Breast epithelium (tissue), 4 donors: ENCODE data around the gene CSK. TPM values are rescaled to one million over a fixed set of nuclear protein-coding genes. Genes with fewer than 3 reads are reported as not detected.

Experiments used
- DNase-seq, 2 donors: peaks; one replicate each; pipeline ENCODE4 v3.0.0-alpha.2; 2019; ENCODE audit warnings: low spot score in 2 of 2
- H3K27ac ChIP-seq, 2 donors: fragments of 200-600 bp; sonication (generic) in 1 of 2; one replicate each; pipeline ENCODE4 v1.5.1; 2016 to 2019; ENCODE audit warnings: mild to moderate bottlenecking in 1 of 2
- H3K27me3 ChIP-seq, 2 donors: fragments of 200-600 bp; sonication (generic) in 1 of 2; one replicate each; pipeline versions ENCODE4 v1.5.1 to v1.6.0; 2017 to 2019; ENCODE audit warnings: control low read depth in 1 of 2, mild to moderate bottlenecking in 1 of 2
- H3K36me3 ChIP-seq: fragments of 200-600 bp; one replicate; pipeline ENCODE4 v1.5.1; 2019
- H3K4me1 ChIP-seq, 2 donors: fragments of 200-600 bp; sonication (generic); one replicate each; pipeline ENCODE4 v1.5.1; 2016 to 2019; ENCODE audit warnings: control low read depth in 1 of 2
- H3K4me3 ChIP-seq, 3 donors: fragments of 200-600 bp; sonication (generic); 1 replicate in 2 of 3; 2 replicates in 1 of 3; pipeline ENCODE4 v1.5.1; 2016 to 2019; ENCODE audit warnings: mild to moderate bottlenecking in 3 of 3, moderate library complexity in 2 of 3
- H3K9me3 ChIP-seq, 2 donors: fragments of 200-600 bp; sonication (generic) in 1 of 2; one replicate each; pipeline ENCODE4 v1.5.1; 2016 to 2019; ENCODE audit warnings: control low read depth in 1 of 2
- POLR2A ChIP-seq: fragments of 450-650 bp; IDR thresholded peaks from one replicate; pipeline ENCODE4 v1.6.1; 2016; ENCODE audit warnings: antibody characterized with exemption, mild to moderate bottlenecking, moderate library complexity
- POLR2AphosphoS5 ChIP-seq, 3 donors: sonication (generic); formaldehyde crosslinking; IDR thresholded peaks; one replicate each; pipeline ENCODE4 v1.6.1; 2017; ENCODE audit warnings: antibody characterized with exemption in 3 of 3
- intact Hi-C: fragments of 100-400 bp; cut with DNase I; formaldehyde crosslinking; loops from one replicate; pipeline ENCODE4 v1.15.1; 2023; ENCODE audit warnings: low total_unique reads
- total RNA-seq, 3 donors: library from RNA; depleted of rRNA; stranded (reverse); fragments of >200 nt; gene quantifications; one replicate each; pipeline ENCODE4 v1.1.0, GENCODE V29; 2016
- TF ChIP-seq, protein P1 (sequence below), 3 donors: fragments of 450-650 bp; IDR thresholded peaks; one replicate each; pipeline ENCODE4 v1.5.1; 2016 to 2017; ENCODE audit warnings: antibody characterized with exemption in 3 of 3, mild to moderate bottlenecking in 3 of 3, moderate library complexity in 3 of 3

Gene CSK
- total RNA-seq, 3 donors from 2014 or later, result 18.7 to 26.2 (median 18.7) TPM

DNA sequence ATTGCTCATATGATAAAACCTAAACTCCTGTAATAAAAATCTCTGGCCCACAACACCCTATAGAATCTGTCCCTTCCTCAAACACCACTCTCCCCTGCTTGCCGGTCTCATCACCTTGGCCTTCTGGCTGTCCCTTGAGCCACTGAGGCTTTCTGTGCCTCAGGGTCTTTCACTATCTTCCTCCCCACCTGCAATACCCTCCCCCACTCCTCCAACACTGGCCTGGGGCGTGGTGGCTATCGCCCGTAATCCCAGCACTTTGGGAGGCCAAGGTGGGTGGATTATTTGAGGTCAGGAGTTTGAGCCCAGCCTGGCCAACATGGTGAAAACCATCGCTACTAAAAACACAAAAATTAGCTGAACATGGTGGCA is 3.3 kb upstream of the CSK start:
- no peak overlapping the region for H3K27ac ChIP-seq
- TF ChIP-seq, protein P1, sequence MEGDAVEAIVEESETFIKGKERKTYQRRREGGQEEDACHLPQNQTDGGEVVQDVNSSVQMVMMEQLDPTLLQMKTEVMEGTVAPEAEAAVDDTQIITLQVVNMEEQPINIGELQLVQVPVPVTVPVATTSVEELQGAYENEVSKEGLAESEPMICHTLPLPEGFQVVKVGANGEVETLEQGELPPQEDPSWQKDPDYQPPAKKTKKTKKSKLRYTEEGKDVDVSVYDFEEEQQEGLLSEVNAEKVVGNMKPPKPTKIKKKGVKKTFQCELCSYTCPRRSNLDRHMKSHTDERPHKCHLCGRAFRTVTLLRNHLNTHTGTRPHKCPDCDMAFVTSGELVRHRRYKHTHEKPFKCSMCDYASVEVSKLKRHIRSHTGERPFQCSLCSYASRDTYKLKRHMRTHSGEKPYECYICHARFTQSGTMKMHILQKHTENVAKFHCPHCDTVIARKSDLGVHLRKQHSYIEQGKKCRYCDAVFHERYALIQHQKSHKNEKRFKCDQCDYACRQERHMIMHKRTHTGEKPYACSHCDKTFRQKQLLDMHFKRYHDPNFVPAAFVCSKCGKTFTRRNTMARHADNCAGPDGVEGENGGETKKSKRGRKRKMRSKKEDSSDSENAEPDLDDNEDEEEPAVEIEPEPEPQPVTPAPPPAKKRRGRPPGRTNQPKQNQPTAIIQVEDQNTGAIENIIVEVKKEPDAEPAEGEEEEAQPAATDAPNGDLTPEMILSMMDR (IDR thresholded peaks at IDR 0.05), result no peak
- TF ChIP-seq POLR2A (no peak), POLR2AphosphoS5 (IDR thresholded peaks at IDR 0.05) (no peak)
- H3K27me3 ChIP-seq, result no peaks in the 10 kb centered on the region
- intact Hi-C loops, result loop anchor here (10.0 kb wide), 1 partner anchor 176 kb away; the partner anchor contains the start of gene RPP25
- no peaks in the 10 kb centered on the region for H3K36me3 ChIP-seq
- H3K9me3 ChIP-seq, result no peaks in the 10 kb centered on the region
- no peak for DNase-seq
- no peak overlapping the region for H3K4me3 ChIP-seq
- peaks cover 7 to 20% of the 10 kb centered on the region in 2 donors for H3K4me1 ChIP-seq

GRCh38 chr15:74779162-74779648 is 2.7 kb upstream of the CSK start:
- no peaks in the 10 kb centered on the region for H3K36me3 ChIP-seq
- H3K27me3 ChIP-seq, result no peaks in the 10 kb centered on the region
- no peaks in the 10 kb centered on the region for H3K9me3 ChIP-seq
- no peak overlapping the region for H3K4me3 ChIP-seq
- intact Hi-C loops, result loop anchor here (10.0 kb wide), 1 partner anchor 176 kb away; the partner anchor contains the start of gene RPP25
- no peak overlapping the region for H3K27ac ChIP-seq
- peaks cover 7 to 27% of the 10 kb centered on the region in 2 donors for H3K4me1 ChIP-seq
- DNase-seq, result no peak
- no peak for TF ChIP-seq POLR2AphosphoS5 (IDR thresholded peaks at IDR 0.05)
- TF ChIP-seq, protein P1 (IDR thresholded peaks at IDR 0.05), result no peak

GRCh38 chr15:74780523-74781430 is 1.1 kb upstream of the CSK start:
- Histone ChIP-seq H3K4me3 (peak overlapping the region in 2 of 3 donors; percentile 71 to 99), H3K27me3 (no peaks in the 10 kb centered on the region), H3K4me1 (peaks cover 7 to 37% of the 10 kb centered on the region in 2 donors), H3K27ac (no peak overlapping the region), H3K36me3 (no peaks in the 10 kb centered on the region), H3K9me3 (no peaks in the 10 kb centered on the region)
- TF ChIP-seq, protein P1 (IDR thresholded peaks at IDR 0.05), result no peak
- TF ChIP-seq POLR2A (no peak), POLR2AphosphoS5 (IDR thresholded peaks at IDR 0.05) (no peak)
- DNase-seq, result no peak
- intact Hi-C loops, result no loop called here

GRCh38 chr15:74782259-74783071 is 585 bp downstream of the CSK start:
- Histone ChIP-seq H3K4me3 (peak overlapping the region; percentile 71 to 99 (median 81)), H3K4me1 (peaks cover 13 to 38% of the 10 kb centered on the region in 2 donors), H3K36me3 (no peaks in the 10 kb centered on the region), H3K27ac (peak overlapping the region; percentile 81 to 96), H3K27me3 (no peaks in the 10 kb centered on the region), H3K9me3 (no peaks in the 10 kb centered on the region)
- no peak for DNase-seq
- intact Hi-C loops, result no loop called here
- TF ChIP-seq, protein P1 (IDR thresholded peaks at IDR 0.05), result no peak
- TF ChIP-seq POLR2A (no peak), POLR2AphosphoS5 (IDR thresholded peaks at IDR 0.05) (no peak)
